ENCODE measurements around the gene TNRC6A.
"Not testable (repeated sequence)": the region's sequence is repeated elsewhere in the genome, so short reads cannot be mapped to it uniquely, and the experiment has no call there.

TNRC6A gene

GRCh38 chr16:24761526-24761925 lies 32.1 kb downstream of the TNRC6A start:
- no peak for DNase-seq

GRCh38 chr16:24764916-24765315 lies 35.5 kb downstream of the TNRC6A start:
- DNase-seq = no peak

GRCh38 chr16:24766057-24766456 lies 36.6 kb downstream of the TNRC6A start:
- no peak for DNase-seq

GRCh38 chr16:24769806-24770205 lies 40.4 kb downstream of the TNRC6A start:
- no peak for DNase-seq

- DNase-seq = no peak
Observed at GRCh38 chr16:24771132-24771778, 41.8 kb downstream of the TNRC6A start.

GRCh38 chr16:24771779-24772157 lies 42.3 kb downstream of the TNRC6A start:
- DNase-seq = no peak

- no peak for DNase-seq
Observed at GRCh38 chr16:24773771-24774427, 44.4 kb downstream of the TNRC6A start.

- DNase-seq = no peak
Observed at GRCh38 chr16:24774510-24774909, 45.1 kb downstream of the TNRC6A start.

- no peak for DNase-seq
Observed at GRCh38 chr16:24775455-24775854, 46.0 kb downstream of the TNRC6A start.

- no peak for DNase-seq
Observed at GRCh38 chr16:24776501-24777220, 47.2 kb downstream of the TNRC6A start.

- no peak for DNase-seq
Observed at GRCh38 chr16:24778671-24779070, 49.2 kb downstream of the TNRC6A start.

- DNase-seq = no peak
Observed at GRCh38 chr16:24781256-24781655, 51.8 kb downstream of the TNRC6A start.

- DNase-seq = no peak
Observed at GRCh38 chr16:24784121-24784520, 54.7 kb downstream of the TNRC6A start.

GRCh38 chr16:24789881-24790280 lies 60.4 kb downstream of the TNRC6A start:
- DNase-seq = no peak

GRCh38 chr16:24800586-24800985 lies 71.1 kb downstream of the TNRC6A start:
- DNase-seq = no peak

GRCh38 chr16:24801761-24802302 lies 72.4 kb downstream of the TNRC6A start:
- DNase-seq = no peak

GRCh38 chr16:24805484-24805883 lies 76.0 kb downstream of the TNRC6A start:
- no peak for DNase-seq

- DNase-seq = no peak
Observed at GRCh38 chr16:24807301-24807700, 77.8 kb downstream of the TNRC6A start.

- DNase-seq = no peak
Observed at GRCh38 chr16:24810951-24811843, 81.7 kb downstream of the TNRC6A start.

GRCh38 chr16:24812813-24813212 lies 83.4 kb downstream of the TNRC6A start:
- not testable (repeated sequence) for DNase-seq

- no peak for DNase-seq
Observed at GRCh38 chr16:24815021-24815420, 85.6 kb downstream of the TNRC6A start.

GRCh38 chr16:24816688-24817087 lies 87.2 kb downstream of the TNRC6A start:
- no peak for DNase-seq

Measured in SHP77 treated with DMSO at 0.1 percent for 48 hours (cell line).